MM.1S (cell line): Measurements from ENCODE around the gene RAB21.

Experiments
- CTCF ChIP-seq: fragments of 300-600 bp; sonication (generic); IDR thresholded peaks from 2 replicates; pipeline ENCODE4 v1.5.1; 2016; ENCODE audit warnings: antibody characterized with exemption, low read length, mixed read lengths
- EZH2 ChIP-seq: fragments of 300-600 bp; sonication (generic); optimal IDR thresholded peaks from 2 replicates; pipeline ENCODE3; 2017; ENCODE audit warnings: low read depth, mild to moderate bottlenecking, antibody characterized with exemption, low read length, mixed read lengths

GRCh38 chr12:71838676-71839075 is 84.0 kb downstream of the RAB21 start:
- TF ChIP-seq EZH2, result no peak
- no peak for TF ChIP-seq CTCF
